Activated CD8-positive, alpha-beta memory T cell treated with anti-CD3 and anti-CD28 coated beads, Interleukin-2, amount 50 U/mL, for 1 hour (primary cell): ENCODE results near the gene DOK6.

ENCODE experiments used
- DNase-seq: peaks from one replicate; pipeline ENCODE4 v3.0.0-alpha.2; 2020; ENCODE audit errors: extremely low read depth

The DOK6 gene

GRCh38 chr18:69435000-69435399 lies 34.3 kb downstream of the DOK6 start:
- no peak for DNase-seq

- no peak for DNase-seq
Observed at GRCh38 chr18:69444221-69444620, 43.5 kb downstream of the DOK6 start.

- no peak for DNase-seq
Observed at GRCh38 chr18:69447886-69448285, 47.2 kb downstream of the DOK6 start.

GRCh38 chr18:69455125-69455524 lies 54.4 kb downstream of the DOK6 start:
- DNase-seq = no peak

GRCh38 chr18:69469444-69469919 lies 68.8 kb downstream of the DOK6 start:
- no peak for DNase-seq

GRCh38 chr18:69480460-69480859 lies 79.8 kb downstream of the DOK6 start:
- no peak for DNase-seq

GRCh38 chr18:69483574-69483973 lies 82.9 kb downstream of the DOK6 start:
- DNase-seq = no peak

GRCh38 chr18:69484699-69485396 lies 84.2 kb downstream of the DOK6 start:
- DNase-seq = no peak

GRCh38 chr18:69487488-69488394 lies 87.1 kb downstream of the DOK6 start:
- no peak for DNase-seq

- no peak for DNase-seq
Observed at GRCh38 chr18:69490072-69490471, 89.4 kb downstream of the DOK6 start.

- no peak for DNase-seq
Observed at GRCh38 chr18:69490813-69491212, 90.1 kb downstream of the DOK6 start.

GRCh38 chr18:69491576-69491975 lies 90.9 kb downstream of the DOK6 start:
- no peak for DNase-seq

- DNase-seq = no peak
Observed at GRCh38 chr18:69492861-69493260, 92.2 kb downstream of the DOK6 start.

- DNase-seq = no peak
Observed at GRCh38 chr18:69494841-69495240, 94.2 kb downstream of the DOK6 start.

GRCh38 chr18:69495338-69495737 lies 94.7 kb downstream of the DOK6 start:
- no peak for DNase-seq

- DNase-seq = no peak
Observed at GRCh38 chr18:69495841-69496533, 95.3 kb downstream of the DOK6 start.

GRCh38 chr18:69518989-69519388 lies 118.3 kb downstream of the DOK6 start:
- DNase-seq = no peak

GRCh38 chr18:69523582-69523981 lies 122.9 kb downstream of the DOK6 start:
- DNase-seq = no peak

GRCh38 chr18:69528435-69528834 lies 127.7 kb downstream of the DOK6 start:
- no peak for DNase-seq

- DNase-seq = no peak
Observed at GRCh38 chr18:69529151-69529550, 128.5 kb downstream of the DOK6 start.

- DNase-seq = no peak
Observed at GRCh38 chr18:69531973-69532372, 131.3 kb downstream of the DOK6 start.

- no peak for DNase-seq
Observed at GRCh38 chr18:69537183-69537582, 136.5 kb downstream of the DOK6 start.
